Retina (tissue), 1 donor: ENCODE data around the gene DSCAML1.

Experiments used
- DNase-seq: peaks from one replicate; pipeline ENCODE4 v3.0.0-alpha.2; 2016

Gene DSCAML1, protein sequence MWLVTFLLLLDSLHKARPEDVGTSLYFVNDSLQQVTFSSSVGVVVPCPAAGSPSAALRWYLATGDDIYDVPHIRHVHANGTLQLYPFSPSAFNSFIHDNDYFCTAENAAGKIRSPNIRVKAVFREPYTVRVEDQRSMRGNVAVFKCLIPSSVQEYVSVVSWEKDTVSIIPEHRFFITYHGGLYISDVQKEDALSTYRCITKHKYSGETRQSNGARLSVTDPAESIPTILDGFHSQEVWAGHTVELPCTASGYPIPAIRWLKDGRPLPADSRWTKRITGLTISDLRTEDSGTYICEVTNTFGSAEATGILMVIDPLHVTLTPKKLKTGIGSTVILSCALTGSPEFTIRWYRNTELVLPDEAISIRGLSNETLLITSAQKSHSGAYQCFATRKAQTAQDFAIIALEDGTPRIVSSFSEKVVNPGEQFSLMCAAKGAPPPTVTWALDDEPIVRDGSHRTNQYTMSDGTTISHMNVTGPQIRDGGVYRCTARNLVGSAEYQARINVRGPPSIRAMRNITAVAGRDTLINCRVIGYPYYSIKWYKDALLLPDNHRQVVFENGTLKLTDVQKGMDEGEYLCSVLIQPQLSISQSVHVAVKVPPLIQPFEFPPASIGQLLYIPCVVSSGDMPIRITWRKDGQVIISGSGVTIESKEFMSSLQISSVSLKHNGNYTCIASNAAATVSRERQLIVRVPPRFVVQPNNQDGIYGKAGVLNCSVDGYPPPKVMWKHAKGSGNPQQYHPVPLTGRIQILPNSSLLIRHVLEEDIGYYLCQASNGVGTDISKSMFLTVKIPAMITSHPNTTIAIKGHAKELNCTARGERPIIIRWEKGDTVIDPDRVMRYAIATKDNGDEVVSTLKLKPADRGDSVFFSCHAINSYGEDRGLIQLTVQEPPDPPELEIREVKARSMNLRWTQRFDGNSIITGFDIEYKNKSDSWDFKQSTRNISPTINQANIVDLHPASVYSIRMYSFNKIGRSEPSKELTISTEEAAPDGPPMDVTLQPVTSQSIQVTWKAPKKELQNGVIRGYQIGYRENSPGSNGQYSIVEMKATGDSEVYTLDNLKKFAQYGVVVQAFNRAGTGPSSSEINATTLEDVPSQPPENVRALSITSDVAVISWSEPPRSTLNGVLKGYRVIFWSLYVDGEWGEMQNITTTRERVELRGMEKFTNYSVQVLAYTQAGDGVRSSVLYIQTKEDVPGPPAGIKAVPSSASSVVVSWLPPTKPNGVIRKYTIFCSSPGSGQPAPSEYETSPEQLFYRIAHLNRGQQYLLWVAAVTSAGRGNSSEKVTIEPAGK (N-terminal part only)

GRCh38 chr11:117796872-117797529, at the start of gene DSCAML1:
Gene DSCAML1, minus strand, starts transcription at chr11:117797216. Its CDS starts 137 bp downstream, at chr11:117797079.
- DNase-seq, result peak; percentile 73

- peak; percentile 87 for DNase-seq
Measured at GRCh38 chr11:117843666-117844484, 46.9 kb upstream of the DSCAML1 start.

- no peak for DNase-seq
Measured at GRCh38 chr11:117842131-117842941, 45.3 kb upstream of the DSCAML1 start.

GRCh38 chr11:117841551-117842031, 44.6 kb upstream of the DSCAML1 start:
- no peak for DNase-seq

GRCh38 chr11:117840881-117841550, 44.0 kb upstream of the DSCAML1 start:
- no peak for DNase-seq

GRCh38 chr11:117839936-117840813, 43.2 kb upstream of the DSCAML1 start:
- no peak for DNase-seq

GRCh38 chr11:117839380-117839881, 42.4 kb upstream of the DSCAML1 start:
- no peak for DNase-seq

- no peak for DNase-seq
Measured at GRCh38 chr11:117838901-117839300, 41.9 kb upstream of the DSCAML1 start.

DNA sequence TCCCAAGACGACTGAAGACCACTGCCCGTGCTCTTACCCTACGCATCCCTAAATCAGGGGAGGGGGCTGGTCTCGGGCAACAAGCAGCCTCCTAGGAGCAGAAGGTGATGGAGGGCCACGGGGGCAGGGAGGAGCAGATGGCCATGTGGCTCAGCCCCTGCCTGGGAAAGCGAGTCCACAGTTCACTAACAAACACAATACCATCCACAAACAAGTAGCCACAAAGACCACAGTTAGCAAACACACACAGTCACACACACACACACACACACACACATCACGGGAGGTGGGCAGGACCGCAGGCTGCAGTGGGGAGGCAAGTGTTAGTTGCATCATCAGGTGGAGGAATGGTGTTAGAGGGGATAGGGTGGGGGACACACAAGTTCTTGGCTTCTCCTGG, 40.8 kb upstream of the DSCAML1 start:
- DNase-seq, result no peak

- DNase-seq, result no peak
Measured at GRCh38 chr11:117837070-117837776, 40.2 kb upstream of the DSCAML1 start.

DNA sequence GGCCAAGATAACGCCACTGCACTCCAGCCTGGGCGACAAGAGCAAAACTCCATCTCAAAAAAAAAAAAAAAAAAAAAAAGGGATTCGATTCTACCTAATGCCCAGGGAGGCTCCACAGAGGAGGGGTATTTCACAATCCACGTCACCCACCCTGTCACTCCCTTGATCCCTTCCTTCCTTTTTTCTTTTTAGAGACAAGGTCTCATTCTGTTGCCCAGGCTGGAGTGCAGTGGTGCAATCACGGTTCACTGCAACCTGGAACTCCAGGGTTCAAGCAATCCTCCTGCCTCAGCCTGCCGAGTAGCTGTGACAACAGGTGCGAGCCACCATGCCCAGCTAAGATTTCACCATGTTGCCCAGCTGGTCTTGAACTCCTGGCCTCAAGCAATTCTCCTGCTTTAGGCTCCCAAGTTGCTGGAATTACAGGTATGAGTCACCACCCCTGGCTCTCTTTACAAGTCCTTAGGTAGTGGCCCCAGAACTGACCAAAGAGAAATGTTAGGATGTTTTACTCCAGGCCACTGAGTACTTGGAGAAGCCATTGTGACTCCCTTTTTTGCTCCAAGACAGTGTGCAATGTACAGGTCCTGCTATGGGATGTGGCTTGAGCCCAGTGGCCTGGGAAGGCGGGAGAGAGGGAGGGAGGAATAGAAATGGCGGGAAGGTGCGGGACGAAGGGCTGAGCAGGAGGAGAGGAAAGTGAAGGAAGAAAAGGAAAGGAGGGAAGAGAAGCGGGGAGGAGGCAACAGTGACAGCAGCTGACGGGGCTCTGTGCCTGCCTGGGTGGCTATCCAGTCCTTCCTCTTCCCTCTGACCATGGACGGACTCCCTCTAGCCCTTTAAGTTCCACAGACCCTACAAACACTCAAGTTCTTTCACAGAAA, 39.3 kb upstream of the DSCAML1 start:
- no peak for DNase-seq

GRCh38 chr11:117835576-117835975, 38.6 kb upstream of the DSCAML1 start:
- no peak for DNase-seq

DNA sequence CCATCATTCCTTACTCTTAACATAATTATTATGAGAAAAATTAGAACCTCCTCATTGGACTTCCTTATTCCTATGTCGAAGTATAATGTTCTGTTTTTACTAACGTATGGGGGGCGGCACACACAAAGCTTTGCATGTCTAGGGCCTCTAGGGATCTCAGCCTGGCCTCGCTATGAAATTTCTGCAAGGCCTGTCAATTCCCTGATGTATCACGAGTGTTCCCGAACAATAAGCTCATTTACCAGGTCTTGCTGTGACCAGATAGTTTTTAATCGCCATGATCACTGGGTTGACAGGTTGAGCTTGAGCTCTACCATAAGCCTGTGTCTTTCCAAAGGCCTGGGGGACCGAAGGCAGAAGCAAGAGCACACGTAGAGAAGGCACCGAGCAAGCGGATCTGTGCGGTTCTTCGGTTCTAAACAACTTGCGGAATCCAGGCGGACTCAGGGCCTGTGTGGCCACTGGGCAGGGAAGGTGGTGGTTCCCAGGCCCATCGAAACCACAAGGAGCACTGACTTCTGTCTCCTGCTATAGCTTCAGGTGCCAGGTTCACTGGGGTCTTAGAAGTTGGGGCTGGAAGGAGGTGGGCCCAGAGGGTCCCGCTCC, 37.9 kb upstream of the DSCAML1 start:
- DNase-seq, result no peak

GRCh38 chr11:117834068-117834810, 37.2 kb upstream of the DSCAML1 start:
- DNase-seq, result no peak

DNA sequence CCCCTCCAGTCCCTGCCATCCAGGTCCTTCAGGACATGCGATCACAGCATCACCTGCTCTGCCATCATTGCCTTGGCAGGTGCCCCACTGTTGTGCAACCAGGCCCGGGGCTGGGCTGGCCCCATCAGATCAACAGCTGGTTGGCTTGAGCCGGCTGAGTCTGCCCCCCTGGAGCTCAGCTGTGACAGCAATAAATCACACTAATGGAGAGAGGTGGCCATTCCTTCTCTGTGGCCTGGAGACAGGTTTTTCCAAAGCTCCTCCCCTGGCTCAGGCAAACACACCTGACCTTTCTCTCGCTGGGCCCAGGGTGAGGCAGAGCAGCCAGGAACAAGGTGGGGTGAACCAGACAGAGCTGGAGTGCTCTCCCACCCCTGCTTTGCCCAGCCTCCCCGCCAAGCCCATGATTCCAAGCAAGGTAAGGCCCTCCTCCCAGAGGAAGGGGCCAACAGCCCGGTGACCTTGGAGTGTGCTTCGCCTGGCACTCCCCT, 36.4 kb upstream of the DSCAML1 start:
- DNase-seq, result no peak
